Keratinocyte (primary cell): ENCODE measurements around the gene THOC6.

Experiments used
- EZH2 ChIP-seq: IDR thresholded peaks from one replicate; pipeline ENCODE4 v1.6.1; 2012; ENCODE audit warnings: inconsistent platforms, mild to moderate bottlenecking, low read length, moderate library complexity
- TF ChIP-seq, protein P1 (sequence below), 3 experiments: IDR thresholded peaks in 1 of 3; conservative IDR thresholded peaks in 1 of 3; optimal IDR thresholded peaks in 1 of 3; 2 replicates in 2 of 3; 3 replicates in 1 of 3; pipeline versions ENCODE3 to v1.5.1; 2011; ENCODE audit warnings: low read length in 3 of 3, mild to moderate bottlenecking in 3 of 3, moderate library complexity in 2 of 3, control low read depth in 1 of 3, inconsistent platforms in 1 of 3; ENCODE audit not compliant: insufficient read depth in 2 of 3; ENCODE audit errors: extremely low read depth in 1 of 3

DNA sequence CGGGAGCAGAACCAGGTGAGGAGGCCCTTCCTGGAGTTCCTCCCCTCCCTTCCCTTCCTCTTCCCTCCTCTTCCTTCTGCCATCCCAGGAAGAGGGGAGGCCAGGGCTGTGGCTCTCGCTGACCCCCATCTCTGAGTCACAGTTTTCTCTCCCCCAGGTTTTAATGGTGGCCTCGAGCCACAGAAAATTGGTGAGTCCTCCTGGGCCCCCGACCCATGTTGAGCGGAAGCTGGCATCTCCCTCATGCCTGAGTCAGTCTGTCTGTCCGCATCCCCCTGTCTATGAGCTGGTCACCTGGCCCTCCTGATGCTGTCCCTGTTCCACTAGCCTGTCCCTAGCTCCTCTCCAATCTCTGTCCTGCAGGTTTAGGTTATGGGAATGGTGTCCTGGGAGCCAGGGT lies 23.9 kb upstream of the THOC6 start:
- TF ChIP-seq, protein P1, sequence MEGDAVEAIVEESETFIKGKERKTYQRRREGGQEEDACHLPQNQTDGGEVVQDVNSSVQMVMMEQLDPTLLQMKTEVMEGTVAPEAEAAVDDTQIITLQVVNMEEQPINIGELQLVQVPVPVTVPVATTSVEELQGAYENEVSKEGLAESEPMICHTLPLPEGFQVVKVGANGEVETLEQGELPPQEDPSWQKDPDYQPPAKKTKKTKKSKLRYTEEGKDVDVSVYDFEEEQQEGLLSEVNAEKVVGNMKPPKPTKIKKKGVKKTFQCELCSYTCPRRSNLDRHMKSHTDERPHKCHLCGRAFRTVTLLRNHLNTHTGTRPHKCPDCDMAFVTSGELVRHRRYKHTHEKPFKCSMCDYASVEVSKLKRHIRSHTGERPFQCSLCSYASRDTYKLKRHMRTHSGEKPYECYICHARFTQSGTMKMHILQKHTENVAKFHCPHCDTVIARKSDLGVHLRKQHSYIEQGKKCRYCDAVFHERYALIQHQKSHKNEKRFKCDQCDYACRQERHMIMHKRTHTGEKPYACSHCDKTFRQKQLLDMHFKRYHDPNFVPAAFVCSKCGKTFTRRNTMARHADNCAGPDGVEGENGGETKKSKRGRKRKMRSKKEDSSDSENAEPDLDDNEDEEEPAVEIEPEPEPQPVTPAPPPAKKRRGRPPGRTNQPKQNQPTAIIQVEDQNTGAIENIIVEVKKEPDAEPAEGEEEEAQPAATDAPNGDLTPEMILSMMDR (optimal IDR thresholded peaks at IDR 0.05 in 1 of 3, IDR thresholded peaks at IDR 0.05 in 1 of 3, conservative IDR thresholded peaks at IDR 0.05 in 1 of 3; ENCODE audit: extremely low read depth in 1 of 3, insufficient read depth in 2 of 3, low read length in 3 of 3), result no peak
- no peak for TF ChIP-seq EZH2
